GM21447 (cell line): Measurements from ENCODE around the gene ACTRT2.

Source experiments
- ATAC-seq: cut with Tn5 transposase; IDR thresholded peaks from one replicate; pipeline ENCODE4 v1.9.1; 2021; ENCODE audit not compliant: unreplicated experiment

The ACTRT2 gene

DNA sequence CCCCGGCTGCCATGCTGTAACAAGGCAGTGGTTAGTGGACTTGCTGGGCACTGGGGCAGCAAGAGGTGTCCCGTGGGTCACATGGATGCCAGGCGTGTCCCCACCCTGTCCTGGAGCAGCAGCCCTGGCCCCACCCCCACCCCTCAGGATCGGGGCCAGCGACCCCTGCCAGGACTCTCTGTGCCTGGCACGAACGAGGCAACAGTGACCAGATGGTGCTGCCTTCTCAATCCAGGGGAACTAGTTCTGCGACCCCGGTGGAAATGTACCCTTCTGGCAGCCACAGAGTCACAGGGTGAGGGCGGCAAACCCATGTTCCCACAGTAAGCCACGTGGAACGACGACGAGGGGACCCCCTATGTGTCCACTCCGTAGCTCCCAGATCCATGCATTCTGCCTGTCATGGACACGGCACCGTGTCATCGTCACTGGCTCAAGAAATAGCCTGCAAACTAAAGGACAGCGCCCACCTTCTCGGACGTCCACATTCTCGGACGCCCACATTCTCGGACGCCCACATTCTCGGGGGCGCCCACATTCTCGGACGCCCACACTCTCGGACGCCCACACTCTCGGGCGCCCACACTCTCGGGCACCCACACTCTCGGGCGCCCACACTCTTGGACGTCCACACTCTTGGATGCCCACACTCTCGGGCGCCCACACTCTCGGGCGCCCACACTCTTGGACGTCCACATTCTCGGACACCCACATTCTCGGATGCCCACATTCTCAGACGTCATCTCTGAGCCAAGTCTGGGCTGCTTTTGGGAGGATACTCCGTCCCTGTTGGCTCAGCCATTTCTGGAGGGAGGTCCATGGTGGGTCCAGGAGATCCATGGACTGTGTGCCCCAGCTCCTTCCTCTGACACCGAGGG lies 19.6 kb upstream of the ACTRT2 start:
- ATAC-seq = no peak

DNA sequence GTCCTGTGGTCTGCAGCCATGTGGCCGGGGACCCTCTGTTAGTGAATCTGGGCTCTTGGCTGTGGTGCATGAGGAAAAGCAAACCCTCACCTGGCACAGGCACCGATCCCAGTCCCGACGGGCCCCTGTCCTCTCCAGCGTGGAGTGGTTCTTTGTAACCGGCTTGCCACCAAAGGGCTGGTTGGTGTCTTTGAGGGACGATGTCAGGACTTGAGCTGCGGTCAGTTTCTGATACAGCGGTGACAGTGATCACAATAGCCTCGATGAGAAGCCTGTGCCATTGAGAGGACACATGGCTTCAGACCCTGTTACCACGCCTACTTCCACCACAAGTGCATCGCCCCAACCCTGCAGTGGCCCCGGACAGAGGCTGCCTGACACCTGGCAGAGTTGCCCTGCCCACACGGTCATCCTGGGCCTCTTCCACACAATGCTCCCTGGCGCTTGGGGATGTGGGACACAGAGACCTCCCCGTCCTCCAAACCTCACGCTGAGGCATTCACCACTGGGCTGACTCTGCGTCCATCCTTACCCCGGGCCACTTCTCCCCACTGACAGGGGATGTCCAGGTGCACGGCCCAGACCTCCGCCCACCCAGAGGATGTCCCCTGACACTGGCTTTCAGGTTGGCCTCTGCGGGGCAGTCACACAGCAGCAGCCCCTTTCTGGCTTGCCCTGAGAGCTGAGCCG lies 18.8 kb upstream of the ACTRT2 start:
- ATAC-seq = no peak

DNA sequence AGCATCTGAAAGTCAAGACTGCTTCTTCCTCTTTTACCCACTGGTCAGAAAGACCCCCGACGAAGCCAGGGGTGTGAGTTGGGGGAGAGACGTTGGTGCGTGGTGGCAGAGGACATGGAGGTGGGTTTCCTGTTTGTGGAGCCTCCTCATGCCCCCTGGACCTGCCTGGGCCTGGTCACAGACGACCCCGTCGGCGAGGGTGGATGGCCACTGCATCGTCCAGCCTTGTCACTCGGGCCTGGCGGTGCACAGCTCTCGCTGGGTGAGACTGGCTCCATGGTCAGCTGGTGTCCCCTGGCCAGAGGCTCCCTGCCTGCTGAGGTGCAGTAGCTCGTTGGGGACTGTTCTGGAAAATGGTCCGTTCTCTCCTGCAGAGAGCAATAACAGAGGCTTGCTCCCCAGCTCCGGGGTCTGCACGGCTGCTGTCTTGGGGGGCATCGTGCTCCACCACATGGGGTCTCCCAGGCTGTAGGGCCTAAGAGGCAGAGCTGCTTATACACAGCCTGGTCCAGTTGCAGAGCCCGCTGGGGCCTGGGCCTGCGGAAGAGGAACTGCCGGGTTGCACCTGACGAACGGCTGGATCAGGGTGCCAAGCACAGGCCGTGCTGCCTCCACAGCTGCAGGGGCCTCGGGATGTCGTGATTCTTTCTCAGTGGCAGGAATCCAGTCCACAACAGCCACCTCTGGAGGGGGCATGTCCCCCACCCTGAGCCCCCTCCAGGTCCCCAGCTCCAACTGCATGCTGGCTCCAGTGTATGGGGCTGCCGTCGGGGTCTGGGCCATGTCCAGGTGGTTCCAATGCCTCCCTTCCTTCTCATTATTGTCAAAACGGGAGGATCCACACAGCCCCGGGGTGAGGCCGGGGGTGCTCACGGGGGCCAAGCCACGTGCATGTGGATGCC lies 18.0 kb upstream of the ACTRT2 start:
- no peak for ATAC-seq

DNA sequence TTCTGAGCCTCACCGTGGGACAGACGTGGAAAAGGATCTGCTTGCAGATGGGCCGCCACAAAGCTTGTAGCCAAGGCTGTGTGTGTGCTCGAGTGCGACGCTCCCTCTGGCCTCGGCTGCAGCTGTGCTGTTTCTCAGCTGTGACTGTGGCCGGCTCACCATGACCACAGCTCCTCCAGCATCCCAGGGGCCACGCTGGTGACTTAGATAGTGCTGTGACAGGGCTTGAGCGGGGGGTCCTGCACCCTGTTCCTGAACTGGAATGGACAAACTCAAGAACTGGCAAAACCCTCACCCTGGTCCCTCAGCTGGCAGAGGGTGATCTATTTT lies 17.4 kb upstream of the ACTRT2 start:
- ATAC-seq = no peak

DNA sequence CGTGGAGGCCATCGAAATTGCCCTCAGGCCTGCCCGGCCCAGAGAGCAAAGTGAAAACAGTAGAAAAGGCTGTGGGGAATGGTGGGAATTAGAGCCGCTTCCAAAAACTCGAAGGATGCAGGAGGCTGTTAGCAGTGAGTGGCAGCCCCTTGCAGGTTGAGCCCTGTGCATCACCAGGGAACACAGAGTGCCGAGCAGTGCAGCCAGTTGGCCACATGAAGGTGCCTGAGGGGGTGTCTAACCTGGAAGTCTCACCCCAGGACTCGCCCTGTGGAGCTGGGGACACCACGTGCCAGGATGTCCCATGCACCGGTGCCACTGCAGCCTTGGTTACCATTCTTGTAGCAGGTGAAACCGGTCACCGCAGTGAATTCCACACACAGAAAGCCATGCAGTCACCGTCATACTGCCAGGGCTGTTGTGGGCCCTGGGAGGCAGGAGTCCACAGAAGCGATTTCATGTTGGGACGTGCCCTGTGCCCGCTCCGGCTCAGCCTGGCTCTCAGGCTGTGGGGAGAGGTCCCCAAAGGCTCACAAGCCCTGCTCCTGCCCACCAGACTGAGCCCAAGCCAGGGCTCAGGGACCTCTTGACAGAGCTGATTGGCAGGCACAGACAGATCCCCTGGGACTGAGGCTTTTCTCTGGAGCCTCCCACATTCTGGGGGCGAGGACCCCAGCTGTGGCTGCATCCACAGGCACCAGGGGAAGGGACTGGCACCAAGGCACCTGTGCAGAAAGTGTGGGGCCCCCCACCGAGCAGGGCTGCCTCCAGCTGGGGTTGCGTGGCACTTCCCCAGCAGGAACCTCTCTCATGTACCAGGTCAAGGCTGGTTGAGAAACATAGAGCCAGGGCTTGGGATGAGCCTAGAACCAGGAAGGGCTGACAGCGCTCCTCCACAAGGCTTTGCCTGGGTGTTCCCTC lies 16.7 kb upstream of the ACTRT2 start:
- ATAC-seq = no peak

DNA sequence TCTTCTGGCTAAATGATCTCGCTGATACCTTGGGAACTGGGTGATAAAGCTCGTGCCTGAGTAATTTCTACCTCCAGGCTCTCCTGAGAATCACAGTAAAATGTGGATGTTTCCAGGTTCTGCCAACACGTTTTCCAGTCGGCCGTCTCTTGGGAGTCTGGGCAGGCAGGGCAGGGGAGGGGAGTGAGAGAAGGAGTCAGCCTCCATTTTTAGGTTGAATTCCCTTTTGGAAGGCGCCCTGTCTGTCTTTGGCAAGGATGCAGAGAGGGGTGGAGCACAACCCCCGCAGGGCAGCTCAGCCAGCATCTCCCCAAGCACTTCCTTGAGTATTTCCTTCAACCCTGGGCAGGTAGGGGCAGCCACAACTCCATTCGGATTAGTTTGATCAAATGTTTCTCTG lies 15.5 kb upstream of the ACTRT2 start:
- ATAC-seq = no peak

DNA sequence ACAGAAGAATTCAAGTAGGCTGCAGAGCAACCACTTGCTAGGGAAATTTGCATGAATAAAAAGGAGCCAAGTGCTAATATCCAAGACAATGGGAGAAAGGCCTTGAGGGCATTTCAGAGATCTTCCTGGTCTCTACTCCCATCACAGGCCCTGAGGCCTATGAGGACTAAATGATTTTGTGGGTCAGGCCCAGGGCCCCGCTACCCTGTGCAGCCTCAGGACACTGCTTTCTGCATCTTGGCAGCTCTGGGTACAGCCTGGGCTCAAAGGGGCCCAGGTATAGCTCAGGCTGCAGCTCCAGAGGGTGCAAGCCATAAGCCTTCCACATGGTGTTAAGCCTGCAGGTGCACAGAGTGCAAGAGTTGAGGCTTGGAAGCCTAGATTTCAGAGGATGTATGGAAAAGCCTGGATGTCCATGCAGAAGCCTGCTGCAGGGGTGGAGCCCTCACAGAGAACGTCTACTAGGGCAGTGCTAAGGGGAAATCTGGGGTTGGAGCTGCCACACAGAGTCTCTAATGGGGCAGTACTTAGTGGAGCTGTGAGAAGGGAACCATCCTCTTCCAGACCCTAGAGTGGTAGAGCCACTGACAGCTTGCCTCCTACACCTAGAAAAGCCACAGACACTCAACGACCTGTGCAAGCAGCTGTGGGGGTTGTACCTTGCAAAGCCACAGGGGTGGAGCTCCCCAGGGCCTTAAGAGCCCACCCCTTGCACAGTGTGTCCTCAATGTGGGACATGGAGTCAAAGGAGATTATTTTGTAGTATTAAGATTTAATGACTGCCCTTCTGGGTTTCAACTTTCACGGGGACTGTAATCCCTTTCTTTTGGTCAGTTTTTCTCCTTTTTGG lies 13.7 kb upstream of the ACTRT2 start:
- no peak for ATAC-seq

DNA sequence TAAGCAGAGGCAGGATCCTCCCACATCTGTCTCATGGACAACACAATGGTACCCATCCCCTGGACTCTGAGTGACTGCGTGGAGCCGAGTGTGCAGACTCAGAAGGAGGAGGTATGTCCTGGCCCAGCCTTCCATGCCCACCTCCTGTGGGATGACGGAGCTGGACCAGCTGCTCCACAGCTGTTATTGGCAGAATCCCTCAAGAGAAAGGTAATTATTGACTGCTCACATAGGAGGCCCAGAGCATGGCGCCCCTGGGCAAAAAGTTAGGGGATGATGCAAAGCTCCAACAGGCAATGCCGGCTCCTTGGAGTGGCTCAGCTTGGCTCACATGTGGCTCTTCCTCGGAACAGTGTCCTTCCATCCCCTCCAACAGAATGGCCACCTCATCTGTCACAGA lies 12.2 kb upstream of the ACTRT2 start:
- no peak for ATAC-seq

DNA sequence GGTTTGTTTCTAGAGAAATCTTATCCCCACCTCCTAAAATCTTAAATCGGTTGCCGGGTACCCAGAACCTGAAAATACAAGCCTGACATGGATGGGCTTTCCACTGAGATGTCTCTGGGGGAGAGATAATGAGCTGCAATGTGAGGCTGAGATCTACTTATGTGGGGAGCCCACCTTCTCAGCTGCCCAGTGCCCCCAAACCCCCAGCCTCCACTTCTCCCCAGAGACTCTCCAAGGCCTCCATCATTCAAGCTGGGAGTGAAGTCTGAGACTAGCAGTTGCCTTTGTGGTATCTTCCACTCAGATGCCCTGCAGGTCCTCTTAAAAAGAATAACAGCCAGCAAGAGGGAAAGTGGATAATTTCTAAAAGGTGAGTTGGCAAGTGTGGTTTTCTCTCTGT lies 11.7 kb upstream of the ACTRT2 start:
- ATAC-seq = no peak

DNA sequence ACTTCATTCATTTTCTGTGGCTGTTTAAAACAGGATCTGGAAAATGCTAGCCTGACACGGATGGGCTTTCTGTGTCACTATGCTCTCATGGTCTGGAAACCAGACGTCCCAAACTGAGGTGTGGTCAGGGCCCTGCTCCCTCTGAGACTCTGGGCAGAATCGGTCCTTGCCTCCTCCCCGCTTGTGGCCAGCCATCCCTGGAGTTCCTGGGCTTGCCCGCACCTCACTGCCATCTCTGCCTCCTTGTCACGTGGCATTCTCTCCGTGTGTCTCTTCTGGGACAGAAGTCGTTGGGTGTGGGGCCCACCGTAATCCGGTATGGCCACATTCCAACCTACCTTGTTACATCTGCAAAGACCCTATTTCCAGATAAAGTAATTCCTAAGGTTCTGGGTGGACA lies 10.1 kb upstream of the ACTRT2 start:
- ATAC-seq = no peak

DNA sequence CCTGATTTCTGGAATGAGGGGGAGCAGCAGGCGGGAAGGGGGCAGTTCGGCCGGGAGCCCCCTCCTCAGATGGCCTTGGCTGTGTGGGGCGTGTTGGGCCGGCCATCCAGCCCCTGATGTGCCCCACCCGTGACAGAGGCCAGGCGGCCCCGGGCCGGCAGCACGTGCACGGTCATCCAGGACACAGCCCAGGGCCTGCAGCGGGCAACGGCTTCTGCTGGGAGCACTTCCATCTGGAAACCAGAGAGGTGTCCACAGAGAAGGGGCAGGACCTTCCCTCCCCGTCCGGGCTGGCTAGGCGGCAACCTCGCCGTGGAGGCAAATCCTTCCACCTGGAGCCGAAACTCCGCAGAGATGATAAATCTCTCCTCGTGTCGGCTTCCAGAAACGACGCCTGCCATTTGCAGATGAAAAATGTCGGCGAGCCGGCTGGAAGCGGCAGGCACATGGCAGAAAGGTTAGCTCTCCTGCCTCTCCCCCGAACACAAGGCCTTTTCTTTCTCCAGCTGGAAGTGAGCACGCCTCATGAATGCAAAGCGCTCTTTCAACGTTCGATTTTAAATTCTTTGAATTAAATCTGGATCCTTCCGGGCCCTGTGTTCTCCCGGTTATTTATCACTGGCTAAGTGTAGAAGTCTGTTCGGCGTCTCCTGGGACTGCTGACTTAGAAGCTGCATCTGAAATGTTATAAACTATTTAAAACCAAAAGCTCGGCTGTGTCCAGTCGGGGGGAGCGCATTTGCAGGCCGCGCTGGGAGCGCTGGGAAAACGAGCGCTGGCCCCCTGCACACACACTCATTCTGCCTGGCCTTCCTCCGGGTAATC lies 9.4 kb upstream of the ACTRT2 start:
- no peak for ATAC-seq

DNA sequence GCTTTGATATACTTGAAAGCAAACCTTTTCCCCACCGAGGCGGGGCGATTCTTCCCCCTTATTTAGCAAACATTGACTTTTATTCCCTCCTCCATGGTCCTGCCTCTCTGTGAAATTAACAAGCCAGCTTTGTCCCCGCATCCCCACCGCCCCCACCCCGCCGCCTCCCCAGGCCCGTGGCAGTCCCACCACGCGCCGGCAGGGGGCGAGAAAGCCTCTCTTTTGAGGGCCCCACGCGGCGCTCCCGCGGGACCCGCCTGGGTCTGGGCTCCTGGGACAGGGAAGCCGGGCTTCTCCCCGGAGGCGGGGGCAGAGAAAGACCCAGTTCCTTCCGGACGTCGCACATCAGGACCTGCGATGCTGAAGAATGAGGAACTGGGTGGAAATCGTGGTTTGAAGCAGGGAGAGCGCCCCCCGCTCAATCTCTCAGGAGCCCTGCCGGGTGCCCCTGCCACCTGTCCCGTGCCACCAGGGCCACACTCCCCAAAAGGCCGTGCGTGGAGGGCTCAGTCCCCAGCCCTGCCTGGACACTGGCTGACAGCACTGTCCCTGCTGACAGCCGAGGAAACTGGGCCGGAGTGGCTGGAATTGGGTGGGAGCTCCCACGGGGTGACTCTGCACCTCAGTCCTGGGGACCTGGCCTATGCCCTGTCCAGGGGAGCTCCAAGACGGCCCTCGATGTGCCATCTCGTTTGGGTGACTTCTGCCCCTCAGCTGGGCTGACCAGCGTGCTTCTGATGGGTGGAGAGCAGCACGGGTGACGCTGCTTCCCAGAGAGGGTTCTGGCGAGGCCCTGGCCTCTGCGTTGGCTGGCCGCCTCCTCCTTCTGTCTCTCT lies 8.6 kb upstream of the ACTRT2 start:
- ATAC-seq = no peak

DNA sequence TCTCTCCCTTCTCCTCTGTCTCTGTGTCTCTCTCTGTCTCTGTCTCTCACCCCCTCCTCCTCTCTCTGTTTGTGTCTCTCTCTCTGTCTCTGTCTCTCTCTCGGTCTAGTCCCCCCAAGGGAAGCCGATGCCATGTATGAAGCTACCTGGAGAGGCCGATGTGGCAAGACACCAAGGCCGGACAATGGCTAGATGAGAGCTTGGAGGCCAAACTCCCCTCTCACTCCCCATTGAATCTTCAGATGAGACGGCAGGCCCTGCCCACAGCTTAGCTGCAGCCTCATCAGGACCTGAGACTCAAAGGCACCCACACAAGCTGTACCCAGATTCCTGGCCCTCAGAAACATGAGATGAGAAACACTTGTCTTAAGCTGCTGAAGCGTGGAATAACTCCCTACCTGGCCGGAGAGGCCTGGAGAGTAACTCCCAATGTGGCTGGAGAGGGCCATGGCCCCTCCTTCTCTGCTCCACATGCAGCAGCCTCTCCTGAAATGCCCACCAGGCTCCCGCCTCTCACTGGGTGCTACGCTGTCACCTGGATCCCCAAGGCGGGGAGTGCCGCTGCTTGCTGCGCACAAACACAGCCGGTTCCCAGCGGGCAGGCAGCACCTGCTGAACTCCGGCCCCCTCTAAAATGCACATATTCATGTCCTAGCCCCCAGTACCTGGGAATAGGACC lies 7.8 kb upstream of the ACTRT2 start:
- ATAC-seq = no peak

DNA sequence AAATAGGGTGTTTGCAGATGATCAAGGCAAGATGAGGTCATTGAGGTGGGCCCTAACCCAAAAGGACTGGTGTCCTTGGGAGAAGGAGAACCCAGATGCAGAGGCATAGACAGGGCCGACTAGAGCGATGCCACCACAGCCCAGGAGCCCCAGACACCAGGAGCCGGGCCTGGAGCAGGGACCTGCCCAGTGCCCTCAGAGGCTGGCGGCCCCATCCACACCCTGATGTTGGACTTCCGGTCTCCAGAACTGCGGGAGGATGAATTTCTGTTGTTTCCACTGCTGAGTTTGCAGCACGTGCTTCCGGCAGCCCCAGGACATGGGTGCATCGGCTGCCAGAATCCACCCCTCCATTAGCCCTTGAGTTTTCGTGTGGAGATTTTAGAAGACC lies 7.2 kb upstream of the ACTRT2 start:
- no peak for ATAC-seq

DNA sequence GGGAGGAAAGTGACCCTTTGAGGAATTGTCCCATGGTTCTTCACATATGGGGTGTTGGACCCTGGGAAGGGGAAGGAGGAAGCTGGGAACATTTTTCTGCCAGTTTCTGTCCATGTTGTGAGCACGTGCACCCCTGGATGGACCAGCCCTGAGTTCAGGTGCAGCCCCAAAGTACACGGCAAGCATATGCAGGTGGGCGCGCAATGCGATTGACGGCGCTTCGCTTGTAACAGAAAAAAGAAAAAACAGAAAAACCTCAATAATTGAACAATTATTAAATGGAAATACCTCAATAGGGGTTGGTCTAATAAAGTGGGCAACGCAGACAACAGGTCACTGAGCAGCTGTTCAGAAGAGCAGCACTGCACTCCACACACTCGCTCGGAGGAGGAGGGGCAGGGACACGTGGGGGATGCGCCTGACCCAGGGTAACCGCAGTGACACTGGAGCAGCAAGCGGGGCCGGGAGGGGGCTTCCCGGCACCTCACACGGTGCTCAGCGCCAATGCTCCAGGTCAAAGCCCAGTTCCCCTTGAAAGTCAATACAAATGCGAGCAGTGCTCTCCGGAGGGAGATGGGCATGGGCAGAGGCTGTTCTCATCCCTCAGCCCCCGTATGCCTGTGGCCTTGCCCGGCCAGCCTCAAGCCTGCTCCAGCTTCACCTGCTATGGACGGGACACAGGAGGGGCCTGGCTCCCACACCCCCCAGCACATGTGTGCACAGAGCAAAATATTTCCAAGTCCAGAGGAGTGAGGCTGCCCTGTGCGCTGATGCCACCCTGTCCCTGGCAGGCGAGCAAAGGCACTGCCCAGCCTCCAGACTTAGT lies 6.6 kb upstream of the ACTRT2 start:
- no peak for ATAC-seq

DNA sequence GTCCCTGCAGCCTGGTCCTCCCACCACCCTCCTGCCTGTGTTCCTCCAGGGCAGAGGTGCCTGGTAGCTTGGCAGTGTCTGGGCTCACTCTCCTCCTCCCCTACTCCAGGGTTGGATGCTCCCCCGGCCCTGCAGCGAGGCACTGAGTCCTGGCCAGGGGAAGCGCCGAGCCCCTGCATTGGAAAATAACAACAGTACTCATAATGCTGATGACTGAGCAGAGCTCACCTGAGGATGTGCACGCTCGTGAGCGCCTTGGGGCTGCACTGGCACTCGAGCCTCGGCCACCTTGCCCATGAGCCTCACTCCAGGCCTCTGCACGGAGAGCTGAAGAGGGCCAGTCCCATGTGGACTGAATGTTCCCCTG lies 6.0 kb upstream of the ACTRT2 start:
- ATAC-seq = no peak

DNA sequence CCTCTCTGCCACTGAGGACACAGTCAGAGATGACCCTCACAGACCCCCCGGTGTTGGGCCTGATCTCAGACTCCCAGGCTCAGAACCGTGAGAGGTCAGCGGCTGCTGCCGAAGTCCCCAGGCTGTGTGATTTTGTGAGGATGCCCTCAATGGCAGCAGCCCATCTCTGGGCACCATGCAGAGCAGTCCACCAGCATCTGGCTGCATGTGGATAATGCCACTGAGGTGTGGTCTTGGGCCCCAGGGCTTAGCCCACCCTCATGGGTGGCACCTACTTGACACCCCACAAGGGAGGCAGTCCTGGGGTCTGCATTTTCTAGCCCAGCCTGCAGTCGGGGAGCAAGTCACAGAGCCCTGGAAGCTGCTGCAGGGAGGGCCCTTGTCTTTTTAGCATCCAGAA lies 5.5 kb upstream of the ACTRT2 start:
- no peak for ATAC-seq
